Transverse colon (tissue), 4 donors: ENCODE data around the gene CRHR2.

Source experiments
- EP300 ChIP-seq: sonication (generic); formaldehyde crosslinking; IDR thresholded peaks from one replicate; pipeline ENCODE4 v1.6.1; 2017; ENCODE audit warnings: antibody characterized with exemption, low read depth
- POLR2A ChIP-seq: fragments of 450-650 bp; IDR thresholded peaks from one replicate; pipeline ENCODE4 v1.6.1; 2016; ENCODE audit warnings: antibody characterized with exemption, mild to moderate bottlenecking, moderate library complexity
- POLR2AphosphoS5 ChIP-seq, 3 donors: sonication (generic); formaldehyde crosslinking; IDR thresholded peaks; one replicate each; pipeline ENCODE4 v1.6.1; 2016; ENCODE audit warnings: antibody characterized with exemption in 3 of 3
- TF ChIP-seq, protein P1 (sequence below), 5 experiments: fragments of 200-600 bp in 3 of 5; fragments of 450-650 bp in 2 of 5; sonication (generic) in 3 of 5; IDR thresholded peaks; 1 replicate in 2 of 5; 2 replicates in 3 of 5; pipeline ENCODE4 v1.5.1; 2016 to 2017; ENCODE audit warnings: antibody characterized with exemption in 5 of 5, inconsistent platforms in 3 of 5, mild to moderate bottlenecking in 2 of 5, moderate library complexity in 1 of 5

DNA sequence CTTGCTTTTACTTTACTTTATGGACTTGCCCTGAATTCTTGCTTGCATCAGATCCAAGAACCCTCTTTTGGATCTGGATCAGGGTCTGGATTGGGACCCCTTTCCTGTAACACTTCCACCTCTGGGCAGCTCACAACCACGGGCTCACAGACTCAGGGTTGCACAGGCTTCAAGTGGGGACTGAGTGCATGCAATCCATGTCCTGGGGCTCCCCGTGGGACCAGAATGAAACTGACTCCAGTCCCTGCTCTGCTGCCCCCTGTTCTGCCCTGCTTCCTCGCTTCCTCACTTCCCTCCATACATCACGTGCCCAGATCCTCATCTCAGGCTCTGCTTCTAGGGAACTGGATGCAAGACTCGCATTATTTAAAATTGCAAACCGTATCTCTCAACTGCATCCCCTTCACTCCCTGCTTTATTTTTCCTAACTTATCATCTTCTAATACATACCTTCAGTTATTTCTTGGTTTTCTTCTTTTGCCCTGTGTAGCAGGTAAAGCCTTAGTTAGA lies 46.4 kb upstream of the CRHR2 start:
- TF ChIP-seq, protein P1, sequence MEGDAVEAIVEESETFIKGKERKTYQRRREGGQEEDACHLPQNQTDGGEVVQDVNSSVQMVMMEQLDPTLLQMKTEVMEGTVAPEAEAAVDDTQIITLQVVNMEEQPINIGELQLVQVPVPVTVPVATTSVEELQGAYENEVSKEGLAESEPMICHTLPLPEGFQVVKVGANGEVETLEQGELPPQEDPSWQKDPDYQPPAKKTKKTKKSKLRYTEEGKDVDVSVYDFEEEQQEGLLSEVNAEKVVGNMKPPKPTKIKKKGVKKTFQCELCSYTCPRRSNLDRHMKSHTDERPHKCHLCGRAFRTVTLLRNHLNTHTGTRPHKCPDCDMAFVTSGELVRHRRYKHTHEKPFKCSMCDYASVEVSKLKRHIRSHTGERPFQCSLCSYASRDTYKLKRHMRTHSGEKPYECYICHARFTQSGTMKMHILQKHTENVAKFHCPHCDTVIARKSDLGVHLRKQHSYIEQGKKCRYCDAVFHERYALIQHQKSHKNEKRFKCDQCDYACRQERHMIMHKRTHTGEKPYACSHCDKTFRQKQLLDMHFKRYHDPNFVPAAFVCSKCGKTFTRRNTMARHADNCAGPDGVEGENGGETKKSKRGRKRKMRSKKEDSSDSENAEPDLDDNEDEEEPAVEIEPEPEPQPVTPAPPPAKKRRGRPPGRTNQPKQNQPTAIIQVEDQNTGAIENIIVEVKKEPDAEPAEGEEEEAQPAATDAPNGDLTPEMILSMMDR (IDR thresholded peaks at IDR 0.05), result no peak
- TF ChIP-seq POLR2A (no peak), POLR2AphosphoS5 (IDR thresholded peaks at IDR 0.05) (no peak), EP300 (no peak)
